Measurements from ENCODE around the gene RNU1-4.
"Not testable (repeated sequence)": the region's sequence is repeated elsewhere in the genome, so short reads cannot be mapped to it uniquely, and the experiment has no call there.

DNA sequence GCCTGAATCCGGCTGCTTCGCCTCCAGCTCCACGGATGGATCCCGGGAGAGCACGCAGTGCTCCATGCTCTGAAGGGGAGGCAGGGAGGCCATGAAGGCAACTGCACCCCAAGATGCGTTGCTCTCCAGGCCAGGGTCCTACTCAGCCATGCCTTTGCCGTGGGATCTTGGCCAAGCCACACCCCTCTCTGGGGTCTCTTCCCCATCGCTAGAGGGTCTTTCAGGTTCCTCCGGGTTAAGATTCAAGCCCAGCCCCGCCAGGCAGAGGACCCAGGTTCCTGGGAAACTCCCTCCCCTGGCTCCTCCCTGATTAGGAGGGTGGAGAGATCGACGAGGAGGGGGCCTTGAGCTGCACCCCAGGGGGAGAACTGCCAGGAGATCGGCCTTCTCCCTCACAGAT, 36.2 kb upstream of the RNU1-4 start:
- TF ChIP-seq NONO (IDR thresholded peaks at IDR 0.05); NONO (CRISPR knock-in tag; conservative IDR thresholded peaks at IDR 0.05); EED (CRISPR knock-in tag; IDR thresholded peaks at IDR 0.05); POLR2AphosphoS5 (IDR thresholded peaks at IDR 0.05; ENCODE audit: low read depth, low read length); ZNF615 (CRISPR knock-in tag; IDR thresholded peaks at IDR 0.05; ENCODE audit: borderline replicate concordance); RAD21 (CRISPR knock-in tag; IDR thresholded peaks at IDR 0.05); CC2D1A (CRISPR knock-in tag; IDR thresholded peaks at IDR 0.05): not testable (repeated sequence)
- TF ChIP-seq, protein P1, sequence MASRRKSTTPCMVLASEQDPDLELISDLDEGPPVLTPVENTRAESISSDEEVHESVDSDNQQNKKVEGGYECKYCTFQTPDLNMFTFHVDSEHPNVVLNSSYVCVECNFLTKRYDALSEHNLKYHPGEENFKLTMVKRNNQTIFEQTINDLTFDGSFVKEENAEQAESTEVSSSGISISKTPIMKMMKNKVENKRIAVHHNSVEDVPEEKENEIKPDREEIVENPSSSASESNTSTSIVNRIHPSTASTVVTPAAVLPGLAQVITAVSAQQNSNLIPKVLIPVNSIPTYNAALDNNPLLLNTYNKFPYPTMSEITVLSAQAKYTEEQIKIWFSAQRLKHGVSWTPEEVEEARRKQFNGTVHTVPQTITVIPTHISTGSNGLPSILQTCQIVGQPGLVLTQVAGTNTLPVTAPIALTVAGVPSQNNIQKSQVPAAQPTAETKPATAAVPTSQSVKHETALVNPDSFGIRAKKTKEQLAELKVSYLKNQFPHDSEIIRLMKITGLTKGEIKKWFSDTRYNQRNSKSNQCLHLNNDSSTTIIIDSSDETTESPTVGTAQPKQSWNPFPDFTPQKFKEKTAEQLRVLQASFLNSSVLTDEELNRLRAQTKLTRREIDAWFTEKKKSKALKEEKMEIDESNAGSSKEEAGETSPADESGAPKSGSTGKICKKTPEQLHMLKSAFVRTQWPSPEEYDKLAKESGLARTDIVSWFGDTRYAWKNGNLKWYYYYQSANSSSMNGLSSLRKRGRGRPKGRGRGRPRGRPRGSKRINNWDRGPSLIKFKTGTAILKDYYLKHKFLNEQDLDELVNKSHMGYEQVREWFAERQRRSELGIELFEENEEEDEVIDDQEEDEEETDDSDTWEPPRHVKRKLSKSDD (CRISPR knock-in tag; IDR thresholded peaks at IDR 0.05; ENCODE audit: low read depth): not testable (repeated sequence)
- TF ChIP-seq, protein P2, sequence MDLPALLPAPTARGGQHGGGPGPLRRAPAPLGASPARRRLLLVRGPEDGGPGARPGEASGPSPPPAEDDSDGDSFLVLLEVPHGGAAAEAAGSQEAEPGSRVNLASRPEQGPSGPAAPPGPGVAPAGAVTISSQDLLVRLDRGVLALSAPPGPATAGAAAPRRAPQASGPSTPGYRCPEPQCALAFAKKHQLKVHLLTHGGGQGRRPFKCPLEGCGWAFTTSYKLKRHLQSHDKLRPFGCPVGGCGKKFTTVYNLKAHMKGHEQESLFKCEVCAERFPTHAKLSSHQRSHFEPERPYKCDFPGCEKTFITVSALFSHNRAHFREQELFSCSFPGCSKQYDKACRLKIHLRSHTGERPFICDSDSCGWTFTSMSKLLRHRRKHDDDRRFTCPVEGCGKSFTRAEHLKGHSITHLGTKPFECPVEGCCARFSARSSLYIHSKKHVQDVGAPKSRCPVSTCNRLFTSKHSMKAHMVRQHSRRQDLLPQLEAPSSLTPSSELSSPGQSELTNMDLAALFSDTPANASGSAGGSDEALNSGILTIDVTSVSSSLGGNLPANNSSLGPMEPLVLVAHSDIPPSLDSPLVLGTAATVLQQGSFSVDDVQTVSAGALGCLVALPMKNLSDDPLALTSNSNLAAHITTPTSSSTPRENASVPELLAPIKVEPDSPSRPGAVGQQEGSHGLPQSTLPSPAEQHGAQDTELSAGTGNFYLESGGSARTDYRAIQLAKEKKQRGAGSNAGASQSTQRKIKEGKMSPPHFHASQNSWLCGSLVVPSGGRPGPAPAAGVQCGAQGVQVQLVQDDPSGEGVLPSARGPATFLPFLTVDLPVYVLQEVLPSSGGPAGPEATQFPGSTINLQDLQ (CRISPR knock-in tag; IDR thresholded peaks at IDR 0.05): not testable (repeated sequence)
- TF ChIP-seq, protein P3, sequence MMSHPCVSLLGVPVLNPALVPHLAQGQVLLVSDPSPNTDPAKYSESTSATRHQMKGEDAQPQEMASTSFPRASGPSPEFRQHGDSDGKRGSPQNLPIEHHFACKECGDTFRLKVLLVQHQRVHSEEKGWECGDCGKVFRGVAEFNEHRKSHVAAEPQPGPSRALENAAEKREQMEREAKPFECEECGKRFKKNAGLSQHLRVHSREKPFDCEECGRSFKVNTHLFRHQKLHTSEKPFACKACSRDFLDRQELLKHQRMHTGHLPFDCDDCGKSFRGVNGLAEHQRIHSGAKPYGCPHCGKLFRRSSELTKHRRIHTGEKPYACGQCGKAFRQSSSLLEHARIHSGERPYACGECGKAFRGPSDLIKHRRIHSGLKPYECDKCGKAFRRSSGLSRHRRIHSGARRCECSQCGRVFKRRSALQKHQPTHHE (CRISPR knock-in tag; IDR thresholded peaks at IDR 0.05; ENCODE audit: borderline replicate concordance): not testable (repeated sequence)
